HG02623 (cell line): ENCODE measurements around the gene FXYD3.

ENCODE experiments used
- ATAC-seq: cut with Tn5 transposase; IDR thresholded peaks from one replicate; pipeline ENCODE4 v1.9.1; 2021; ENCODE audit warnings: moderate library complexity; ENCODE audit not compliant: unreplicated experiment

Gene FXYD3, protein sequence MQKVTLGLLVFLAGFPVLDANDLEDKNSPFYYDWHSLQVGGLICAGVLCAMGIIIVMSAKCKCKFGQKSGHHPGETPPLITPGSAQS

DNA sequence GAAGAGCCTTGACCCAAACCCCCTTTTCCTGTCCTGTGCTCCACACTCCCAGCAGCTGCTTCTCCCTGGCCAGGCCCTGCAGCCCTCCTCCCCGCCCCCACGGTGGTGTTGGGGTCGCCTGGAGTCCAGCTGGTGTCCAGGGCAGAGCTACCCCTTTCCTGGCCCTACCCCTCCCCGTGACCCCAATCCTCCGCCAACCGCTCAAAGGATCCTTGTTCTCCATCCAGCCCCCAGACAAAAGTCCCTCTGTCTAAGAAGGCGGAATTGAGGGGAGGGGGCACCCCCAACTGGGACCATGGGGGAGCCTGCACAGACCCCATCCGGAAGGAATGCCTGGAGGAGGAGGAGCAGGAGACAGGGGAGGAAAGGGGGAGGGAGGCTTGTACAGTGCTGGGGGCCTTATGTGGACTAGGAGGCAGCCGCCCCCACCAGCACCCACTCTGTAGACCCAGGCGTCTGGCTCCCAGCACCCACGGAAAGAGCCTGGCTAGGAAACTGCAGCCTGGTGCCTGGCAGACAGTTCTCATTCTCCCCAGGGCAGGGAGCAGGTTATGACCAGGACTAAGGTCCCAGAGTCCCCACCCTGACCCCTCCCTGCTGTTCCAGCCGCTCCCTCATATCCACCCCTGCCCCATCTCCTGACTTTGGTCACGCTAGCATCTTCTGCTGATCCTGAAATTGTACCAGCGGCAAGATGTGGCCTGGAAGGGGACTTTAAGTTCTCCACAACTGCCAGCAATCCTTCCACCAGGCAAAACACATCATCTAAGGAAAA is at the start of gene FXYD3:
Gene FXYD3, plus strand, starts transcription at position 647 of the 775 bp plus-strand sequence. CDS start 3,554 bp downstream, outside the sequence.
- ATAC-seq: no peak

DNA sequence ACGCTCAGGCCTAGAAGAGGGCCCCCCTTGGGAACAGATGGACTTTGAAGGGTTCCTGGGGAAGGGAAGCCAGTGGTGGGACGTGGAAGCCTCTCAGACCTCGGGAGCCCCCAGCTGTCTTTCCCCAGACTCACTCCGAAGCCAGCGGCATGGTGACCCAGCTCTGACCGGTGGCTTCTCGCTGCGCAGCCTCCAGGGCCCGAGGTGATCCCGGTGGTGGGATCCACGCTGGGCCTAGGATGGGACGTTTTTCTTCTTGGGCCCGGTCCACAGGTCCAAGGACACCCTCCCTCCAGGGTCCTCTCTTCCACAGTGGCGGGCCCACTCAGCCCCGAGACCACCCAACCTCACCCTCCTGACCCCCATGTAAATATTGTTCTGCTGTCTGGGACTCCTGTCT is 49.5 kb upstream of the FXYD3 start:
- ATAC-seq: no peak

DNA sequence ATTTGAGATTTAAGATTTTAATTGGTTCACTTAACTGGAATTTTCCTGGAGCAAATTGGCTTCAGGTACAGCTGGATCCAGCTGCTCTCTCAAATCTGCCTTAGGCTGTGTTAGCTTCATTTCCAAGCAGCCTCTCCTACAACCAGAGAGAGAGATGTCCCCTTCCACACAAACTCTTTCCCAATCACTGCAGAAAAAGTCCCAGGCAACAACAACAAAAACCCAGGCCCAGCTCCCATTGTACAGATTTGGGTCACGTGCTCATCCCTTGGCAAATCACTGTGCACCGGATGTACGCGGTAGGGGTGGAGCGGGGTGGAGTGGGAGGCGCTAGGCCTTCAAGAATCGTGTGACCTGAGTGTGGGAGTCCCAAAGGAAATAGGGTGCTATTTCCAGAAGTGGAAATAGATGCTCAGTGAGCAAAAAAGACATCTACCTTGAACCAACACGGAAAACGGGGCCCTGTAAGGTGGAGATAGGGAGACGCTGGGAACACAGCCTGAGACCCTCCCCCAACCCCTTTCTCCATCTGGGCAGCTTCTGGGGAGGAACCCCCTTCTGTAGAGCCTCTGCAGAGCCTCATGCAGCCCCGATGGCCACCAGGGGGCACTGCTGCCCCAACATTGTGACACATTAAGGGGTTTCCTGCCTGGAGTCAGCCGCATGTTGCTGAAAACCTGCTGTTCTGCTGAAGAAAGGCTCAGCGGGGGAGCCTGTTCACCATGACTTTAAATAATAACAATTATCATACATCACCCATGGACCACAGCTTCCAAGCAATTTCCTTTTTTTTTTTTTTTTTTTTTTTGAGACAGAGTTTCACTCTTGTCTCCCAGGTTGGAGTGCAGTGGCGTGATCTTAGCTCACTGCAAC is 48.7 kb upstream of the FXYD3 start:
- no peak for ATAC-seq

DNA sequence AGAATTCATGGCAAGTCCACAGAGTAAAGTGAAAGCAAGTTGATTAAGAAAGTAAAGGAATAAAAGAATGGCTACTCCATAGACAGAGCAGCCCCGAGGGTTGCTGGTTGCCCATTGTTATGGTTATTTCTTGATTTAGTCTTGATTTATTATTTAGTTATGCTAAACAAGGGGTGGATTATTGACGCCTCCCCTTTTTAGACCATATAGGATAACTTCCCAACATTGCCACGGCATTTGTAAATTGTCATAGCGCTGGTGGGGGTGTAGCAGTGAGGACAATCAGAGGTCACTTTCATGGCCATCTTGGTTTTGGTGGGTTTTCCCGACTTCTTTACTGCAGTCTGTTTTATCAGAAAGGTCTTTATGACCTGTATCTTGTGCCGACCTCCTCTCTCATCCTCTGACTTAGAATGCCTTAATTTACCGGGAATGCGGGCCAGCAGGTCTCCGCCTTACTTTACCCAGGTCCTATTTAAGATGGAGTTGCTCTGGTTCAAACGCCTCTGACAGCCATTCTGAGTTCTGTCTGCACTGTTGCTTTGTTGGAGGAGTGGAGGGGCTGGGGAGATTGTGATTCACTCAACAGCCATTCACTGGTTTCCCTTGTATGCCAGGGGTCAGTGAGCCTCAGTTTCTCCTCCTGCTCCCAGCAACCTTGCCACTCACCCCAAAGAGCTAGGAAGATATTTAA is 46.5 kb upstream of the FXYD3 start:
- ATAC-seq: no peak

DNA sequence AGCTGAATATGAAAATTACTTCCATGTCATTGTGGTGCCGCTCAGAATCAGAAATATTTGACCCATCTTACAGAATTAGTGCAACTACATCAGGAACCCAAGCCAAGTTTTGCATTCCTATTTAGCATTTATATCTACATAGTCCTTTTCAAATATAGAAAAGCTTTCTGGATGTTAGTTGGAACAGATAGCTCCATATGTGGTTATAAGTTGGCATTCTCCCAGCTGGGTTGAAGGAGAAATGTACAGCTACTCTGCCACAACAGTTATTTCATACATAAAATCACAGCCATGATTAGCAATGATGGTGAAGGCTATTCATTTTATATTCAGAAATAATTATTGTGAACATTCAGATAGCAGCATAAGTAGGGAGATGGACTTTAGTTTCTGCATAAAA is 45.9 kb upstream of the FXYD3 start:
- no peak for ATAC-seq

DNA sequence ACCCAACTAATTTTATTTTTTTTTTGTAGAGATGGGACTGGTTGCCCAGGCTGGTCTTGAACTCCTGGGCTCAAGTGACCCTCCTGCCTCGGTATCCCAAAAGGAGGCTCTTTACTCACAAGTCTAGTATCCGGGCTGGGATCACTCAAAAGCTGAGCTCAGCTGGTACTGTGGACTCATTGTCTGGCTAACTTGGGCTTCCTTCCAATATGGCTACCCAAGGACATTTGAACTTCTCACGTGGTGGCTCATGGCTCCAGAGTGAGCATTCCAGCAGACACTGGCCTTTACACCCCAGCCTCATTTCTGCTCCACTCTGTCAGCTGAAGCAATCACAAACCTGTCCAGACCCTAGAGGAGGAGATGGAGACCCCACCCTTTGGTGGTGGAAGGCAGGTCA is 45.2 kb upstream of the FXYD3 start:
- no peak for ATAC-seq

DNA sequence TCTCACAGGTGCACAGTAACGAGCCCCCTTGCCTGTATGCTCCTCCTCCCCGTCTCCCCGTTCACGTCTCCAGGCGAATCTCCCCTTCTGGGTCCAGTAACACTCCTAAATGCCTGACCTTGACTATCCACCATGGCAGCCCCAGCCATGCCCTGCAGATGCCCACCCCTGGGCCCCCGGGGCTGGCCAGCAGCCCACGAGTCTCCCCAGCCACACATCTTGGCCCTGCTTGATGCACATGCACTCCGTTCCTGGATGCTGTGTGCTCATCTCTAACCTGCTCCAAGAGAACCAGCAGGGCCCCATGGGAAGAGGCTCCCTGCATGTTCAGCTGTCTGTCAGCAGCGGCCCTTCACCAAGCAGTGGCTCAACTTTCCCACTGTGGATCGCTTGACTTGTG is 42.1 kb upstream of the FXYD3 start:
- ATAC-seq: no peak

DNA sequence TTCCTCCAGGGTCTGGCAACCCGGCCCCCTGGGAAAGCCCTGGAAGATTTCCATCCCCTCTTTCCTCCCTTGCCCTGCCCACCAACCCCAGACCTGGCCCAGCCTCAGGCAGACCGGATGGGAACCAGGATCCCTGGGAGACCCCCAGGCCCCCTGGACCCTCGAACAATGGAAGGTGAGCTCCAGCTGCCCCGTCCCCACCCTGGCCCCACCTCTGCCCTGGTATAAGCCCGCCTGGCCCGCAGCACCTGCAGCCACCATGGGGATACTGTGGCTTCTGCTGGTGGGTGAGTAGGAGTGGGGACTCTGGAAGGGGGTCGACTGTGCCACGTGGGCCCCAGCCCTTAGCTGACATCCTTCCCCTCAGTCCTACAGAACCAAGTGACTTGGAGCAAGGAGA is 41.7 kb upstream of the FXYD3 start:
- ATAC-seq: no peak

DNA sequence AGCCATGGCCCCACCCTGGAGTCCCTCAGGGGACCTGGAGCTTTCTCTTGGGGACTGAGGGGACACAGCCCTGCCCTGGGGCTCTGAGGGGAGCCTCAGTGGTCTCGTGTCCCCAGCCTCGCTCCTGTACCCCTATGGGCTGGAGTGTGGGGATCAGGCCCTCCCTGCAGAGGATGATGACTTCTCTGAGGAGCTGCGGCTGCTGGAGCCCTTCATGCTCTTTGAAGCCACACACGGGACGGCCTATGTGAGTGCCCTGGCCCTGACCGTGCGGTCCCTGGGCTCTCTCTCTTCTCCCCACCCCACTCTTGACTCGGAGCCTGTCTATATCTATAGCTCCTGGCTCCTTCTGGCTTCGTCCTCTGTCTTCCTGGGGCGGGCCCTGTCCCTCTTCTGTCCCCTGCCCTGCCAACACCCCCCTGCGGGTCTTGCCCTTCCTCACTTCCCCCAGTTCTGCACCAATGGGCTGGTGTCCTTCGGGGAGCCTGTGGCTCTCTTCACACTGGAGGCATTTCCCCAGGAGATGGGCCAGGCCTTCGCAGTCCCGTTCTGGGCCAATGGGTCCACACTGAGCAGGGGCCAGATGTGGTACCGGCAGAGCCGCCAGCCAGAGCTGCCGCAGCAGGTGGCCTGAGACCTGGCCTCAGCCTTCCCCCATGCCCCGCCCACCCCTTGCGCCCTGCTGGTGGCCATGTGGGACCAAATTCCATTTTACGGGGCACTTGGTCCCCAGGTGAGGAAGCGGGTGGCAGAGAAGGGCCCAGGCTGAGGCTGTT is 41.0 kb upstream of the FXYD3 start:
- no peak for ATAC-seq

DNA sequence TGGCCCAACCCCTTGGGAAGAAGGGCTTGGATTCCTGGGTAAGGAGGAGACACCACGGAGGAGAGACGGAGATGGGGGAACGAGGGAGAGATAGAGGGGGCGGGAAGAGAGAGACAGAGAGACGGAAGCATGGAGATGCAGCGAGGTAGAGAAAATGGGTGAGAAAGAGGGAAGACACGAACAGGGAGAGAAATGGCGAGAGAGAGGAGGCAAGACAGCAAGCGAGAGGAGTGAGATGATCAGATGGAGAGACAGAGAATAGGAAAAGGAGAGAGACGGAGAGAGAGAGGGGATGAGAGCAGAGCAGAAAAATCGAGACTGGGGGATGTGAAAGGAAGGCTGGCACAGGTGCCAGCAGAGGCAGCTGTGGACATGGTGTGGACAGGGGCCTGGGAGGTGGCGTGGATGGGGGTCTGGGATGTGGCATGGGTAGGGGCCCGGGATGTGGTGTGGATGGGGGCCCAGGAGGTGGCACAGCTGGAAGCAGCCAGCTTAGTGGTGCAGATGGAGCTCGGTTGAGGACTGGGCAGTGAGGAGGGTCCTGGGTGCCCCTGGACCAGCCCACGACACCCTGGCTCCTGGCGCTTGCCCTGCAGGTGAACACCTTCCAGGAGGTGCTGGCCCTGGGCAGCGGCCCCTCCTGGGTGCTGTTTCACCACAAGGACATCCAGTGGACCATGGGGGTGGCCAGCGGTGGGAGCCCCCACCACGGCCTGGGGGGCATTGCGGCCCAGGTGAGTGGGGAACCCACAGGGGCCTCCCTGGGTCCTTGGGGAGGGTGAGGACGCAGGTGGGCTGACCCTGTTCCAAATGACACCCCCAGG is 40.2 kb upstream of the FXYD3 start:
- ATAC-seq: no peak

DNA sequence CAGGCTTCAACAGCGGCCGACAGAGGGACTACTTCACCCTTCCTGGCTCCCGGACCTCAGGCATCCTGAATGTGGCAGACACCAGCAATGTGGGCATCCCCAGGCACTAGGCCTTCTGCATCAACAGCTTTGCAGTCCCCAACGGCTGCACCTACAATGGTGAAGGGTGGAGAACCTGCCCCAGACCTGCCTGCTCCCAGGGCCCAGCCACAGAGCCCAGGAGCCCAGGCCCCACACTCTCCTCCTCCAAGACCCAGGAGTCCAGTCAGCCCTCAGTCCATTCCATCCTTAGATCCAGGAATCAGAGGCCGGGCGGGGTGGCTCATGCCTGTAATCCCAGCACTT is 39.6 kb upstream of the FXYD3 start:
- no peak for ATAC-seq

DNA sequence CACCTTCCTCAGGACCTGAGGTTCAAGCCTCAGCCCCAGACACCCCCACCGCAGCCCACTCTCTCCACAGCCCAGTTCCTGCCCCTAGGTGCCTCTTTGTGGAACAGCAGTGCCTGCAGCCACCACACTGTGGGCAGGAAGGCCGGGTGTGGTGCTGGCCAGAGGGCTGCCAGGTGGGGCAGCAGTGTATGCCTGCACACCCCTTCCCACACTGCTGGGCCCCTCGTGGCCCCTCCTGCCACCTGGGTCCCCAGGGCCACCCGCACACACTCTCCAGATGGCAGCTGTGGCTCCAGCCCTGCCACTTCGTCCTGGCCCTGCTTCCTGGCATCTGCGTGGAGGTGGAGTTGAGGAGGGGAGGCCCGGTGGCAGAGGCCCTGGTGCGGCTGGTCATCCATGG is 39.0 kb upstream of the FXYD3 start:
- no peak for ATAC-seq

DNA sequence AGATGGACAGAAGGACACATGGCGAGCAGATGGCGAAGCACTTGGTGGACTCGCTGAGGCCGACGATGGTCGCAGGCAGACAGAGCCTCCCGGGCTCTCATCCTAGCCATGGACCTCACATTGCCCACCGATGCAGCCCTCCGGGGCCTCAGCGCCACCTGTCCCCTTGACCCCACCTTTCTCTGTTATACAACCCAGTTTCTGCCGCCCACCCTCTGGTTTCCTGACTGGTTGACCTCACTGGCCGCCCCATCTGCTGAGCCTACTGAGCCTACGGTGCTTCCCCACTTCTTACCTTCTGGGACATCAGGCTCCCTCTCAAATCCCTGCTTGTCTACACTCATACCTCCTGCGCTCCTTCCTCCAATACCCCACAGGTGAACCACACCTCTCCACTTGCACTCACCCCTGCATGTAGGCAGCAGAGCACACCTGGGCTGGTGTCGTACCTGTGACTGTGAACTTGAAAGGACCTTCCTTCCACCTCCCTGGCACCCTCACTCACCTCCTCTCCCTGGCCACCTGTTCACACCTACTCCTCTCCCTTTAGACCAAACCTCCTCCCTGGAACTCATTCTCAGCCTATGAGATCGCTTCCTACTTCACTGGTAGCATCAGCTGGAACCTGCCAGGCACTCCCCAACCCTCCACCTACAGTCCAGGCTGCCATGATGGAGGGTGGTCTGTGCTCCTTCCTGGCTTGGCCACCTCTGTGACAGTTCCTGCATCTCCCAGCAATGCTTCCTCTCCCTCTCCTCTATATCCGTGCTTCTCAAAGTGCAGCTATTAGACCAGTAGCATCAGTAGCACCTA is 38.0 kb upstream of the FXYD3 start:
- ATAC-seq: no peak

DNA sequence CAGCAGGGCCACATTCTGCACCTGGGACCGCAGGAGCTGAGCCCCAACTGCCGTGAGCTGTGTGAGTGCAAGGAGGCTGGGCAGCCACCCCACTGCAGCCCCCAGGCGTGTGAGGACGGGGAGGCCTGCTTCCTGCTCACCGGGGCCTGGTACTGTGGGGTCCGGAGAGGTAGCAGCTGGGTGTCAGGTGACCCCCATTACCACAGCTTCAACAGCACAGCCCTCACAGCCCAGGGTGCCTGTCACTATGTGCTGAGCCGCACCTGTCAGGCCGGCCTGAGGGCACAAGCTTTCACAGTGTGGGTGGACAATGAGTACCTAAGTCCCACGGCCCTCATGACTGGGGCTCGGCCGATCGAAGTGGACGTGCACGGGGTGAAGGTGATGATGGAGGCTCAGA is 35.8 kb upstream of the FXYD3 start:
- no peak for ATAC-seq

DNA sequence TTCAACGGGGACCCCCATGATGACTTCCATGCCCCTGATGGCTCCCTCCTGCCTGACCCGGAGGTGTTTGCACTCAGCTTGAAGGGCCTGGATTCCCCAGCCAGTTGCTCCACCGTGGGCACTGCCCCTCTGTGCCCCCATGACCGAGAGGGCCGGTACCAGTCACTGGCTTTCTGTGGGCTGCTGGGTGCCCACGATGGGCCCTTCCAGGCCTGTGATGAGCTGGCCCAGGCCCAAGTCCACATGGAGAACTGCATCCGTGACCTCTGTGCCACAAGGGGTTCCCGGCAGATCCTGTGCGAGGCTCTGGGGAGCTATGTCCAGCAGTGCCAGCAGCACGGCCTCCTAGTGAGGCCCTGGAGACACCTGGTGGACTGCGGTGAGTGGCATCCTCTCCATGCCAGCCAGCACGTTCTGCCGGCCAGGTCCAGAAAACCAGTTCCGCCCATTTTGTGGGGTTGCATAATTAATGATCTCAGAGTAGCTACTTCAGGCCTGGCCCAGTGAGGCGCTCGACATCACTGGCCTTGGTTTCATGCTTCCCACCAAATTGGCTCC is 34.9 kb upstream of the FXYD3 start:
- ATAC-seq: no peak

DNA sequence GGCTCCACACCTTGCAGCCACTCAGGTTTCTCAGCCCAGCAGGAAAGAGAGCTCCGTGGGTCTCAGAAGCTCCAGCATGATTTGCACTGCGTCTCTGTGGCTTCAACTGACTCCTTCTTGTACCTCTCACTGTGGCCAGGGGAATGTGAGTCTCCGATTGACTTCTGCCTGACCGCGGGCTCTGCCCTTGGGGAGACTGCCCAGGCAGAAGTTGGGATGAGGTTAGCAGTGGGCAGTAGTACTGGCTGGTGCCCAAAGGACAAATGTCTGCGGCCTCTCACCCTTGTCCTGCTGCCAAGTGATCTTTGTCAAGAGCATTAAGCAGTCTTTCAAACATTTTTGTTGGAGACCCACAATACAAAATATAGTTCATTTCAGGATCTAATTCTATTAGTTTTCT is 34.4 kb upstream of the FXYD3 start:
- no peak for ATAC-seq

DNA sequence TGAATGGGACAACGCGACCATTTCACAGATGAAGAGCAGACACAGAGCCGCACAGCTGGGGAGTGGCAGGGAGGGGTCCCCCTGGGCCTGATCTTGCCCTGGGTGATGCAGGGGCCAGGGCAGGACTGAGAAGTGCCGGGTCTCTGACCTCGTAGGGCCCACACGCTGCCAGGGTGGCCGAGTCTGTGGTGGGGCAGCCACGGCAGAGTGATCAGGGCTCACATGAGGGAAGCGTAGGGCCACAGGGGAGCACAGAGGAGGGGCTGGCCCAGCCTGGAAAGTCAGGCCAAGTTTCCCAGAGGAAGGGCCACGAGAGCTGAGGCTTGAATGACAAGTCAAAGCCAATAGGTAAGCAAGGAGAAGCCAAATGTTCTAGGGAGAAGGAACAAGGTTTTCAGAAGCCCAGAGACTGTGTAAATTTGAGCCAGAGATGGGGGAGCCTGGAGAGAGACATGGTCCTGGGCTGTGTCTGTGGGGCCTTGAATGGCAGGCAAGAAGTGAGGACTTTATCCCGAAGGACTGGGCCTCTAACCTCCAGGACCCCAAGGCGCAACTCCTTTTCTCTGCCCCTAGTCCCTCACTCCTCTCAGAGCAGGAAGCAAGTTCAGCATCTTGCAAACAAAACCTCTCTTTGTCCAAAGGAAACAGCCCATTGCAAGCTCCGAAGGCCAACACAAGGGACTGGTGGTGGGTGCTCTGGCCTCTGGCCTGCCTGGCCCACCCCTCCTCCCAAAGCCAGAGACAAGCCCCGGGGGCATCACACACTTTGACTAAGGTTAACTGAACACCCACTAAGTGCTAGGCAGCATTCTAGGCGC is 31.7 kb upstream of the FXYD3 start:
- no peak for ATAC-seq

DNA sequence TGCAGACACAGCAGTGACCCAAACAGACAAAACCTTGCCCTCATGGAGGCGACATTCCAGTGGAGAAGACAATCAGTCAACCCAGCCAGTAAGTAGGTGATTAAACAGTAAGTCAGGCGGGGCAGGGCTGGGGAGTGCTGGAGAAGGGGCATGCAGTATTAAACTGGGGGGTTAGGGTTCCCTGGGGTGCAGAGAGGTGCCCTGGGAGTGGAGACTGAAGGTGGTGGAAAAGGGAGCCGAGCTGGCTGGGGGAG is 31.2 kb upstream of the FXYD3 start:
- ATAC-seq: no peak
